ENCODE data around the gene MST1.
"Not testable (repeated sequence)": the region's sequence is repeated elsewhere in the genome, so short reads cannot be mapped to it uniquely, and the experiment has no call there.

Gene MST1

GRCh38 chr3:49701388-49702077, 12.3 kb upstream of the MST1 start:
- DNase-seq (ENCODE audit: extremely low read depth in 1 of 2, low read depth in 1 of 2), result no peak

GRCh38 chr3:49700453-49701128, 11.3 kb upstream of the MST1 start:
- DNase-seq (ENCODE audit: extremely low read depth in 1 of 2, low read depth in 1 of 2), result no peak

DNA sequence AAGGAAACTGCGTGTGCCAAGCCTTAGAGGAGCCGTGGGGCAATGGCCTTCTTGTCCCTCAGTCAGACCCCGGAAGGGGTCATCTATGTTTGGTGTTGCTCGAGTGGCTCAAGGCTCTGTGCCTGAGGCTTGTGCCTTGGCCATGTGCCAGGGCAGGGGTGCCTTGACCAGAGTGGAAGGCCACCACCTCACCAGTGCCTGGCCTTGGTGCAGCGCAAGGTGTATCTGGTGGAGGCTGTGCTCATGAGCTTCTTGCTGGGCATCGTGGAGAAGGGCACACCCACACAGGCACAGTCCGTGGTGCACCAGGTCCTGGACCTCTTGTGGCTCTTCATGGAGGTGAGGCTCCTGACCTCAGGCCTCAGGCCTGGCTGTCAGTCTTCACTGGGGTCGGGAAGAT, 10.7 kb upstream of the MST1 start:
- DNase-seq (ENCODE audit: extremely low read depth in 1 of 2, low read depth in 1 of 2), result no peak

GRCh38 chr3:49699281-49699979, 10.2 kb upstream of the MST1 start:
- no peak for DNase-seq (ENCODE audit: extremely low read depth in 1 of 2, low read depth in 1 of 2)

DNA sequence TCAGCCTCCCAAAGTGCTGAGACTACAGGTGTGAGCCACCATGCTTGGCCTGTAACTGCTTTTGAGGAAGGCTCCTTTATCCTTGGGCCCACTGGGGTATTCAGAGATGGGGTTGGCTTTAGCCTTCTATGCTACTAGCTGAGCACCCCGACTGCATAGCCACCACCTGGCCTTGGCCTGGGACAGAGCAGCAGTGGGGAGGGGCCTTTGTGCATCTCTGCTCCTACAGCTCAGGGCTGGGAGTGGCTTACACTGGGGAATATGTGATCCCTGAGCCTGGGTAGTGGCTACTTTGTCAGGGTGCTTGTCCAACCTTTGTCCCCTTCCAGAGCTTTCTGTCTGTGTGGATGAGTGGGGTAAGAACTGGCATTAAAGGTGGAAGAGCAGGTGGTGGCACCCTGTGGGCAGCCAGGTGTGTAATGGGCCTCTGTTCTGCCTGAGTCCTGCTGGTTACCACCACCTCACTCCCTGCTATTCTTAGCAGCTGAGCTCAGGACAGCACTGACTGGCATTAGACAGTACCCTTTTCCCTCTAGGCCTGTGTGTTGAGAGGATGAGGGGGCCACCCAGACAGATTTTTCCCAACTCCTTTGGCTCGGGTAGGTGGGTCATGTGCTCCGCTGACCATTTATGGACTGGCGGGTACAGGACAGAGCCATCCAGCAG, 6.2 kb upstream of the MST1 start:
- DNase-seq (ENCODE audit: extremely low read depth in 1 of 2, low read depth in 1 of 2), result not testable (repeated sequence)

- DNase-seq (ENCODE audit: extremely low read depth in 1 of 2, low read depth in 1 of 2), result not testable (repeated sequence)
These were observed 5.3 kb upstream of the MST1 start for GRCh38 chr3:49694409-49695070.

DNA sequence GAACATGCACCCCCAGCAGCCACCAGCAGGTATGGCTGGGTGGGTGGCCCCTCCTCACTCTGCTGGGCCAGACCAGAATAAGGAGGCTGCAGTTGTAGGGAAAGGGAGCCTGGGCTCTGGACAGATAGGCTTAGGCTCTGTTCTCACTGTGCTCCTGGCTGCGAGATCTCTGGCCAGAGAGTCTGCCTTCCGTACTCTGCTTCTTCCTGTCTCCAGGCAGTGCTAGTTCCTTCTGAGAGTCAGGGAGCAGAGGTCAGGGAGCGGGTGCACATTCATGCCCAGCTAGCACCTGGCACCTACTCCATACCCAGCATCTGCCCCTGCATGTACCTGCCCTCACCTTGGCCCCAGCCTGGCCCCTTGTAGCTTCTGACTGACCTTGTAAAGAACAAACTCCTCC, 2.2 kb upstream of the MST1 start:
- DNase-seq (ENCODE audit: extremely low read depth in 1 of 2, low read depth in 1 of 2), result not testable (repeated sequence)

DNA sequence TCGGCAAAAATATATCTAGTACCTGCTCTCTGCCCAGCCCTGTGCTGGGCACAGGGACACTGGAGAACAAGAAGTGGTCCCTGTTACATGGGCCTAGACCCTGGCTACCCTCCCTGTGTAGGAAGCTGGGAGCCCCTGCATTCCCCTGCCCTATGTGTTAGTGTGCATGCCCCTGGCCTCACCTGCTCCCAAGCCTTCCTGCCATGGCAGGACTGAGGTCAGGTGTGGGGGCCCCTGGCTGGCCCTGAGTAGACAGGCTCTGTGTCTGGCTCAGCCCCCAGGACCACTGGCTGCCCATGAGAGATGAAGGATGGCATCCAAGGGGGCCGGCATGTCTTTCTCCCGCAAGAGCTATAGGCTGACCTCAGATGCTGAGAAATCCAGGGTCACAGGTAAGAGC, 1.6 kb upstream of the MST1 start:
- not testable (repeated sequence) for DNase-seq (ENCODE audit: extremely low read depth in 1 of 2, low read depth in 1 of 2)

GRCh38 chr3:49689908-49690624, 792 bp upstream of the MST1 start:
- not testable (repeated sequence) for DNase-seq (ENCODE audit: extremely low read depth in 1 of 2, low read depth in 1 of 2)

- DNase-seq (ENCODE audit: extremely low read depth in 1 of 2, low read depth in 1 of 2), result not testable (repeated sequence)
These were observed 782 bp downstream of the MST1 start for GRCh38 chr3:49688338-49689045.

DNA sequence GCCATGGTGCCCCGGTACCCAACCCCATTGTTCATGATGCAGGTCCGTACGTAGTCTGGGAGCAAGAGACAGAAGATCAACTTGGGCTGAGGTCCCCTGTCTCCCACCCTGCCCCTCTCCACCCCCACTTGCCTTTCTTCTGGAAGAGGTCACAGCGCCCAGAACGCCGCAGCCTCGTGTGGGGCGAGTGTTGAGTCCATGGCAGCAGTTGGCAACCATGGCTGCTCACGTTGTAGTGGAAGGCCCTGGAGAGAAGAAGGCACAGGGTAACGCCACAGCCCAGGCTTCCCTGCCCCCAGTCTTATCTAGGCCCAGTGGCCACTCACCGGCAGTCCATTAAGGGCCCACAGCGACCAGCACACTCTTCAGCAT, 1.9 kb downstream of the MST1 start:
- not testable (repeated sequence) for DNase-seq (ENCODE audit: extremely low read depth in 1 of 2, low read depth in 1 of 2)

- not testable (repeated sequence) for DNase-seq (ENCODE audit: extremely low read depth in 1 of 2, low read depth in 1 of 2)
These were observed 2.4 kb downstream of the MST1 start for GRCh38 chr3:49686769-49687423.

- DNase-seq (ENCODE audit: extremely low read depth in 1 of 2, low read depth in 1 of 2), result not testable (repeated sequence)
These were observed 2.9 kb downstream of the MST1 start for GRCh38 chr3:49686346-49686745.

GRCh38 chr3:49685846-49686245, 3.4 kb downstream of the MST1 start:
- not testable (repeated sequence) for DNase-seq (ENCODE audit: extremely low read depth in 1 of 2, low read depth in 1 of 2)

- DNase-seq (ENCODE audit: extremely low read depth in 1 of 2, low read depth in 1 of 2), result not testable (repeated sequence)
These were observed 4.2 kb downstream of the MST1 start for GRCh38 chr3:49685103-49685502.

DNA sequence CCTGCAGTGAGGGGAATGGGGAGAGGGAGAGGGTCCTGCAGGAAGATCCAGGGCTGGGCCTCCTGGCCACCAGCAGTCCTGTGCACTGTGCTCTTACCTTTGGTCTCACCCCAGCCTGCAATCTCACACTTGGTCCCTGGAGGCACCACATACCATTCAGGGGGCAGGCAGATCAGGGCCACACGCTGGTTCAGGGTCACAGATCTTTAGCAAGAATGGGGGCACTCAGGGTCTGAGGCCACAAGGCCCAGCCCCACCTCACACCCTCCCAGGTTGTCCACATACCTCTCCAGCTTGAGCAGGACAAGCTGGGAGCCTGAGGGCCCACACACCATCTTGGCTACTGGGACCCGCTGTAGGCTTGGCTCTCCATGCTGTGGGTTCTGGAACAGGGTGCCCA, 4.8 kb downstream of the MST1 start:
- DNase-seq (ENCODE audit: extremely low read depth in 1 of 2, low read depth in 1 of 2), result not testable (repeated sequence)

DNA sequence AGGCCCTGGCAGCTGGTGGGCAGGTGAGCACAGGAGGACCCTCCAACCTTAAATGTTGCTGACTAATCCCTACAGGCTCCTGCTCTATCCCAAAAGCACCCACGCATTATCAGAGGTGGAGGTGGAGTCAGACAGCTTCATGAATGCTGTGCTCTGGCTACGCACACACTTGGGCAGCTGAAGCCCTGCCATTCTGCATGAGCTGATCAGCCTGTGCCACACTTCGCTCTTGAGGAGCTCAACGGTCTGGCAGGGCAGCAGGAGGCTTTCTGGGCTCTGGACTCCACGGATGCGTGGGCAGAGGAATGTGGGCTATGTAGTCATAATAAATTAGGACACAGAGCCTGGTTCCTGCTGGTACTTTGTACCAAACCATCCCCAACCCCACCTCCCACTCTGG, 6.1 kb downstream of the MST1 start:
- DNase-seq (ENCODE audit: extremely low read depth in 1 of 2, low read depth in 1 of 2), result no peak

GRCh38 chr3:49681543-49681942, 7.7 kb downstream of the MST1 start:
- no peak for DNase-seq (ENCODE audit: extremely low read depth in 1 of 2, low read depth in 1 of 2)

DNA sequence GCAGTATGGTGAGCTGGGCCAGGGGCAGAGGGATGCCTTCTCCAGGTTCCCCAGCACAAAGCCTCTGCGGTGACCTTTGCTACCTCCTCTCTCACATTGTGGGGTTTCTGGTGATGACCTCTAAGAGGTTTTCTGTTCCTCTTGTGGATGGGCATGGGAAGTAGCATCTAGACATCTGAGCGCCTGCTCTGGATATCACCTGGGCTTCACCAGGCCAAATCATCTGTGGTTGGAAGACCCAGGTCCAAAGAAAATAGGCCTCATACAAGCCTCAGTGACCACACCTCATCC, 8.1 kb downstream of the MST1 start:
- DNase-seq (ENCODE audit: extremely low read depth in 1 of 2, low read depth in 1 of 2), result no peak
